ENCODE data around the gene STAC2.

Gene STAC2

DNA sequence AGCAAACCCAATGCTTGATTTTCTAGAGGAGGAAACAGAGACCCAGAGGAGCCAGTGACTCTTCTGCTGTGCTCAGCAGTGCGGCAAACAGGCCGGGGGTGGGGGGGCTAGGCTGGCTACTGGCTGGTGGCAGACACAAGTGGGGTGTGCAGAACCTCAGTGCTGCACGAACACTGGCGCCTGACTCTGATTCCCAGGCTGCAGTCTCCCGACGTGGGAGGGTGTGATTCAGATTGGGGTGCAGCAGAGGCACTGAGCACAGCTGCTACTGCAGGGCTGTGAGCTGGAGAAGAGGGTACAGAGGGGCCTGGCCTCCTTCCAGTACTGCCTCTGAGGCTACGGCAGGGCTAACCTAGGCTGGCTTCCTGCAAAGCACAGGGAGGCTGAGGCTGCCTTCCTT is 17.6 kb downstream of the STAC2 start:
- peaks cover 4% of the 10 kb centered on the region for H3K36me3 Mint-ChIP-seq
- H3K4me3 Mint-ChIP-seq = no peak overlapping the region
- H3K27ac Mint-ChIP-seq = peak overlapping the region; percentile 6
- no peaks in the 10 kb centered on the region for H3K27me3 Mint-ChIP-seq
- peaks cover 40% of the 10 kb centered on the region for H3K4me1 Mint-ChIP-seq (ENCODE audit: low read depth)
- no peaks in the 10 kb centered on the region for H3K9me3 Mint-ChIP-seq (ENCODE audit: low read depth)

- Mint-ChIP-seq H3K27me3 (no peaks in the 10 kb centered on the region), H3K36me3 (peaks cover 20% of the 10 kb centered on the region), H3K9me3 (ENCODE audit: low read depth) (no peaks in the 10 kb centered on the region), H3K27ac (peak overlapping the region; percentile 41), H3K4me3 (peak overlapping the region; percentile 10), H3K4me1 (ENCODE audit: low read depth) (peaks cover 54% of the 10 kb centered on the region)
These were observed 20.6 kb downstream of the STAC2 start for GRCh38 chr17:39205112-39205526.

DNA sequence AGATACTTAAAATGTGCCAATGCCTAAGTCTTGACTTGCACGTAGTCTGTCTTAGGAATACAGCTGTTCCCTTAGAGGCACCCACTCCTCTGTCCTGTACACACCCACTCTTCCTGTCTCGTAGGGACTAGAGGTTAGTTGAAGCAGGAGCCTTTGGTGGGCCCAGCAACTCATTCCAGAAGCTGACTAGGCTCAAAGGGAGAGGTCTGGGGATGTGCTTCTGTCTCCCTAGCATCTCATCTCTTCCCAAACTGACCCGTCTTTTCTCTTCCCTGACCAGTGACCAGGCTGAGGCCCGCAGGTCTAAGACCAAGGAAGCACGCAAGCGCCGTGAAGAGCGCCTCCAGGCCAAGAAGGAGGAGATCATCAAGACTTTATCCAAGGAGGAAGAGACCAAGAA is 21.5 kb downstream of the STAC2 start:
- H3K27me3 Mint-ChIP-seq = no peaks in the 10 kb centered on the region
- H3K4me3 Mint-ChIP-seq = peak overlapping the region; percentile 35
- H3K27ac Mint-ChIP-seq = no peak overlapping the region
- H3K9me3 Mint-ChIP-seq (ENCODE audit: low read depth) = no peaks in the 10 kb centered on the region
- H3K4me1 Mint-ChIP-seq (ENCODE audit: low read depth) = peaks cover 56% of the 10 kb centered on the region
- H3K36me3 Mint-ChIP-seq = peaks cover 20% of the 10 kb centered on the region

- no peaks in the 10 kb centered on the region for H3K27me3 Mint-ChIP-seq
- H3K27ac Mint-ChIP-seq = peak overlapping the region; percentile 100
- peaks cover 45% of the 10 kb centered on the region for H3K4me1 Mint-ChIP-seq (ENCODE audit: low read depth)
- peaks cover 20% of the 10 kb centered on the region for H3K36me3 Mint-ChIP-seq
- no peaks in the 10 kb centered on the region for H3K9me3 Mint-ChIP-seq (ENCODE audit: low read depth)
- peak overlapping the region; percentile 99 for H3K4me3 Mint-ChIP-seq
These were observed 24.7 kb downstream of the STAC2 start for GRCh38 chr17:39200957-39201510.

- Mint-ChIP-seq H3K9me3 (ENCODE audit: low read depth) (no peaks in the 10 kb centered on the region), H3K4me1 (ENCODE audit: low read depth) (peaks cover 49% of the 10 kb centered on the region), H3K4me3 (peak within 1 kb of the TSS; percentile 99), H3K27me3 (no peaks in the 10 kb centered on the region), H3K27ac (peak within 1 kb of the TSS; percentile 100), H3K36me3 (peaks cover 20% of the 10 kb centered on the region)
These were observed 25.5 kb downstream of the STAC2 start, which contains the start of gene RPL19 for GRCh38 chr17:39200070-39200879. Gene RPL19, plus strand, starts transcription at chr17:39200283. Its CDS starts 62 bp downstream, at chr17:39200345.

DNA sequence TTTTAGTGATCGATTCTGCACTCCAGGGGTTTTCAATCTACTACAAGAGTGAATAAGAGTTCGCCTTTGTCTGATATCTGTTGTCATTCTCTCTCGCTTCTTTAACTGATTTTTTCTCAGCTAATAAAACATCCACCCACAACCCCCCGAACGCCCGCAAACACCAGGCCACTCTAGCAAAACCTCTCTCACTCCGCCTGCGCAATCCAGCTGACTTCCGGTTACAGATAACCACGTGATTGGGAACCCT is 26.0 kb downstream of the STAC2 start:
- Mint-ChIP-seq H3K36me3 (peaks cover 20% of the 10 kb centered on the region), H3K4me3 (peak overlapping the region; percentile 99), H3K9me3 (ENCODE audit: low read depth) (no peaks in the 10 kb centered on the region), H3K4me1 (ENCODE audit: low read depth) (peaks cover 49% of the 10 kb centered on the region), H3K27me3 (no peaks in the 10 kb centered on the region), H3K27ac (peak overlapping the region; percentile 100)

DNA sequence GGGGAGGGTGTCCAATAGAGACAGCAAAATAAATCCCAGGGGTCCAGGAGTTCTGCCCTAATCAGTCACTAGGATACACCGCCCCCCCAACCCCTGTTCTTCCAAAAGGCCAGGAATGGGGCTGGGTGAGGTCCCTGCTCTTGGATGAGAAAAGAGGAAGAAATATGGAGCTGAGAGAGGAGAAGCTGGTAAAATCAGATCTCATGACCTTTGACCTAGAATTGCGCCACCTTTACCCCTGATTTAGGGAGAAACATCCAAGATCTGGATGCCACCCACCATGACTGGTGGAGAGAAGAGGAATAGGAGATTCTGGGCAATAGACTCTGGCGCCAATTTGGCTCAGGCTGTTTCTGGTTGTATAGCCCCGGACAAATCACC is 27.6 kb downstream of the STAC2 start:
- peaks cover 16% of the 10 kb centered on the region for H3K36me3 Mint-ChIP-seq
- H3K4me3 Mint-ChIP-seq = peak overlapping the region; percentile 99
- H3K9me3 Mint-ChIP-seq (ENCODE audit: low read depth) = no peaks in the 10 kb centered on the region
- H3K27ac Mint-ChIP-seq = peak overlapping the region; percentile 43
- H3K27me3 Mint-ChIP-seq = no peaks in the 10 kb centered on the region
- H3K4me1 Mint-ChIP-seq (ENCODE audit: low read depth) = peaks cover 49% of the 10 kb centered on the region

- Mint-ChIP-seq H3K4me1 (ENCODE audit: low read depth) (peaks cover 45% of the 10 kb centered on the region), H3K4me3 (peak within 1 kb of the TSS; percentile 99), H3K36me3 (peaks cover 13% of the 10 kb centered on the region), H3K27me3 (no peaks in the 10 kb centered on the region), H3K27ac (peak within 1 kb of the TSS; percentile 43), H3K9me3 (ENCODE audit: low read depth) (no peaks in the 10 kb centered on the region)
These were observed 28.2 kb downstream of the STAC2 start, which contains the start of gene CACNB1 for GRCh38 chr17:39197380-39198185. Gene CACNB1, minus strand, starts transcription at chr17:39197669. Its CDS starts 174 bp downstream, at chr17:39197495.

DNA sequence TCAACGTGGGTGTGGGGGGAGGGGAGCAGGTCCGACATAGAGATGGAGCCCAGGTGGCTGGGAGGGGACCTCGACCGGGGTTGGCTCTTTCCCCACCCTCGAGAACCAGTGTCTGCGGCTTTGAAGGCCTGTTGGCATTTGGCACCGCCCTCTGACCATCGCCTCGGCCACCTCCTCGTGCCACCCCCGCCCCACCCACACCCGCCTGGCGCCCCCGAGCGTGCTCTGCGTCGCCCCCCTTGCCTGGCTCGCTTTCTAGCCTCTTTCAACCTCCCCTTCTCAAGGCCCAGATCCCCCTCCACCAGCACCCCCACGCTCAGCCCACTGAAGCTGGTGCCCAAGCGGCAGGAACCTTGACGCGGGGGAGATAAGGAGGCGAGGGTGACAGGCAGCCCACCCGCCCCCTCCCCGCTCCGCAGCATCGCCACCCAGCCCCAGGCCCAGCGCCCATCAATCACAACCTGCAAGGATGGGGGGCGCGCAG is 28.9 kb downstream of the STAC2 start:
- H3K36me3 Mint-ChIP-seq = peaks cover 9% of the 10 kb centered on the region
- no peaks in the 10 kb centered on the region for H3K9me3 Mint-ChIP-seq (ENCODE audit: low read depth)
- H3K4me1 Mint-ChIP-seq (ENCODE audit: low read depth) = peaks cover 40% of the 10 kb centered on the region
- H3K4me3 Mint-ChIP-seq = peak overlapping the region; percentile 78
- H3K27me3 Mint-ChIP-seq = no peaks in the 10 kb centered on the region
- no peak overlapping the region for H3K27ac Mint-ChIP-seq

GRCh38 chr17:39196241-39196807 is 29.4 kb downstream of the STAC2 start:
- no peak overlapping the region for H3K27ac Mint-ChIP-seq
- peak overlapping the region; percentile 77 for H3K4me3 Mint-ChIP-seq
- H3K4me1 Mint-ChIP-seq (ENCODE audit: low read depth) = peaks cover 36% of the 10 kb centered on the region
- H3K36me3 Mint-ChIP-seq = peaks cover 6% of the 10 kb centered on the region
- H3K9me3 Mint-ChIP-seq (ENCODE audit: low read depth) = no peaks in the 10 kb centered on the region
- H3K27me3 Mint-ChIP-seq = no peaks in the 10 kb centered on the region

DNA sequence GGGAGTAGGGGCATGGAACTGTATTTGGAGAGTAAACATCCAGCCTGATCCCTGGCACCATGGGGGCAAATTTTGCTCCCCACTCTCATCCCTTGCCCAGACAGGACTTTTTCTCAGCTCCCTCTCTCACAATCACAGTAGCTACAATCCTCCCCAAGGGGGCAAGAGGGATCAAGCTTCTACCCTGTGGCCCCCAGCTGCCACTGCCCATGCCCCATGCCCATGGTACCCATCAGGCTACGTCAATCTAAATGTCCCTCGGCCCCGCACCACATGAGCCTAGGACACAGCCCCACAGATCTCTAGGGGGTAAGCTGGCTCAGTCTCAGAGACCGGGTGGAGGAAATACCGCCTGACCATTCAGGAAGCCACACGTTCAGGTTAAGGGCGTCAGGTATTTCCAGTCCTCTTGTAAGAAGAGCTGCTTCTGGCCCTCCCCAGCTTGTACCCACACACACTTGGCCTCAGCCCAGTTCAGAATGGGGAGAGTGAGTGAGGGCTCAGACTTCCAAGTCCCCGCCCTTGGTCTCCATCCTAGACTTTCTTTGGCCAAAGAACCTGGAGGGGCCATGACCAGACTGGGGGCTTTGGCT is 30.1 kb downstream of the STAC2 start:
- Mint-ChIP-seq H3K36me3 (peaks cover 2% of the 10 kb centered on the region), H3K27ac (no peak overlapping the region), H3K27me3 (no peaks in the 10 kb centered on the region), H3K4me3 (peak overlapping the region; percentile 77), H3K9me3 (ENCODE audit: low read depth) (no peaks in the 10 kb centered on the region), H3K4me1 (ENCODE audit: low read depth) (peaks cover 34% of the 10 kb centered on the region)

DNA sequence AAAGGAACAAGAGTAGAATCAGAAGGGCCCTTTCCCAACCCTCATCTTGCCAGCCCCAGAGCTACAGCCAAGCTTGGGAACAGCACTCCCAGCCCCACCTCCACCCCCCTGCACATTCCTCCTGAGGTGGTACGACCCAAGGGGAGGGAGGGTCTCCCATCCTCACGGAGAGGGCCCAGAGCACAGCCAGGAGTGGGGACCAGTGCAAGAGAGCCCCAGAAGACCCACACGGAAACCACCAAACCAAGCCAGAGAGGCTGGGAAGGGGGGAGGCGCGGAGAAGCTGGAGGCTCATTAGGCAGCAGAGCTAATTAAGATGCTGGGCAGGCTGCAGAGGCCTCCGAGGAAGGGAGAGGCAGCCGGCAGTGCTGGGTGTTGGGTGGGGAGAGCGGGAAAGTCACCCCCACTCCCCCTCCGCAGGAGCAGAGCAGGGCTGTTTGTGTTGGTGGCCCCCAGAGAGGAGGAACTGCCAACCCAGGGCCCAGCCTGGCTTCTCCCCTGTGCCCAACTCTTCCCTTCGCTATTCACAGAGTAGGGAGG is 30.7 kb downstream of the STAC2 start:
- Mint-ChIP-seq H3K27ac (no peak overlapping the region), H3K4me1 (ENCODE audit: low read depth) (peaks cover 34% of the 10 kb centered on the region), H3K9me3 (ENCODE audit: low read depth) (no peaks in the 10 kb centered on the region), H3K4me3 (no peak overlapping the region), H3K36me3 (no peaks in the 10 kb centered on the region), H3K27me3 (no peaks in the 10 kb centered on the region)

- Mint-ChIP-seq H3K27ac (no peak overlapping the region), H3K4me1 (ENCODE audit: low read depth) (peaks cover 28% of the 10 kb centered on the region), H3K4me3 (no peak overlapping the region), H3K9me3 (ENCODE audit: low read depth) (no peaks in the 10 kb centered on the region), H3K36me3 (no peaks in the 10 kb centered on the region), H3K27me3 (no peaks in the 10 kb centered on the region)
These were observed 31.4 kb downstream of the STAC2 start for GRCh38 chr17:39194089-39194984.
